Measurements from ENCODE around the gene GADD45B.
A peak's percentile ranks its signal among the peaks of the same experiment; 100 is the strongest.
"Not testable (repeated sequence)": the region's sequence is repeated elsewhere in the genome, so short reads cannot be mapped to it uniquely, and the experiment has no call there.

Gene GADD45B

GRCh38 chr19:2488405-2488941 is 12.5 kb downstream of the GADD45B start:
- DNase-seq (ENCODE audit: low read depth in 2 of 2), result no peak

DNA sequence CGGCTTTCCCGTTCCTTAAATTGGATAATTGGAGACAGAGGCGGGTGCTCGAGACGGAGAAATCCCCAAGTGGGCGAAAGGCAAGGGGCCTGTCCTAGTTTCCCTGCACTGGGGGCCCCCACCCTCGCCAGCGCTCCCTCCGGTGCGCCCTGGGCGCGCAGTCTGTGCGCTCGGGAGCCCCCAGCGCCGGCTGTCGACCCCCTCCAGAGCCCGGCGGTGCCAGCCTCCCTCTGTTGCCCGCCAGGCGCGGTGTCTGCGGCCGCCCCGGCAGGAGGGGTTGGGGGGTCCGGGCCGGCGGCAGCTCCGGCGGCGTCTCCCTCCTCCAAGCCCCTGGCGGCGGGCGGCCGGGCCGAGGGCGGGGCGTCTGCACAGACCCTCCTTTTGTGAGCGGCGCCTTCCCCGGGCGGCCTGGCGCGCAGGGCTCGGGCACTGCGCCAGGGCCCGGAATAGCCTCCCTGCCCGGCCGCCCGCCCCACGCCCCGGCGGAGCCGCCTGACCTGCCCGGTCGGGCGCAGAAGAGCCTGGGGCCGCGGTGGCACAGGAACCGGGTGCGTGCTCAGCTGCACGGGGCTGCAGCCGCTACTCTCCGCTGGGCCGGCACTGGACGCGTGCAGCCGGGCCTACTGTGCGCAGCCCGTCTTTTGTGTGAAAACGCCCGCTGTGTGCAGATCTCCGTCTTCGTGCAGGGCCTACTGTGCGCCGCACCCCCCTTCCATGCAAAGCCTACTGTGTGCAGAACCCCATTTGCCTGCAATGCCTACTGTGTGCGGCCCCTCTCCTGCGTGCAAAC is 13.2 kb downstream of the GADD45B start:
- DNase-seq (ENCODE audit: low read depth in 2 of 2), result no peak

DNA sequence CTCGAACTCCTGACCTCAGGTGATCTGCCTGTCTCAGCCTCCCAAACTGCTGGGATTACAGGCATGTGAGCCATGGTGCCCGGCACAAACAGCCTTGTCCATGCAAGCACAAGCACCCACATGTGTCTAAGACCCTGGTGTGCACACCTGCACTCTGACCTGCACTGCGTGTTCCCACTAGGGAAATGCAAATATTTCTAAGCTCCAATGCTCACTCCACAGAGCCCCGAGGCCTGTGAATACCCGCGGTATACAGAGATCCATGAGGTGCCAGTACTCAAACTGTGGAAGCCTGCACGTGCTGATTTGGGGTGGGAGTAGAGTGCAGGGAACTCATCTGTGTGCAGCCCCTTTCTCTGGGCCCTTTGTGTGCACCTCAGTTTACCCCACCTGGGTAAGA is 14.7 kb downstream of the GADD45B start:
- DNase-seq (ENCODE audit: low read depth in 2 of 2), result no peak

- DNase-seq (ENCODE audit: low read depth in 2 of 2), result no peak
Observed at GRCh38 chr19:2491130-2491801, 15.3 kb downstream of the GADD45B start.

DNA sequence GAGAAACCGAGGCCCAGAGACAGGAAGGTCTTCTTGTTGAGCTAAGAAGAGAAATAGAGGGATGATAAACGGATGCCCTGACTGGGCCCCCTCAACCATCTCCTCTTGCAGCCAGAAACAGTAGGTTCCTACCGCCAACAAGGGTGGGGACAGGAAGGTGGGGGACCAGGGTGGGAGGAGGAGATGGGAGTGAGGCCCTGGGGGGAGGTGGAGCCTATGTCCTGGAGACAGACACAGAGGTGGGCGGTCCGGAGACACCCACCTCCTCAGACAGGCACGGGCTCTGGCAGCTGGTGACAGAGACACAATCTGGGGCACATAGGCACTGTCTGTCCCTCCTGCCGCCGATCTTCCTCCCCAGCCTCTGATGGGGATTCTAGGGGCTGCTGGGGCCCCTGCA is 16.9 kb downstream of the GADD45B start:
- DNase-seq (ENCODE audit: low read depth in 2 of 2), result no peak

- DNase-seq (ENCODE audit: low read depth in 2 of 2), result not testable (repeated sequence)
Observed at GRCh38 chr19:2493448-2493847, 17.5 kb downstream of the GADD45B start.

DNA sequence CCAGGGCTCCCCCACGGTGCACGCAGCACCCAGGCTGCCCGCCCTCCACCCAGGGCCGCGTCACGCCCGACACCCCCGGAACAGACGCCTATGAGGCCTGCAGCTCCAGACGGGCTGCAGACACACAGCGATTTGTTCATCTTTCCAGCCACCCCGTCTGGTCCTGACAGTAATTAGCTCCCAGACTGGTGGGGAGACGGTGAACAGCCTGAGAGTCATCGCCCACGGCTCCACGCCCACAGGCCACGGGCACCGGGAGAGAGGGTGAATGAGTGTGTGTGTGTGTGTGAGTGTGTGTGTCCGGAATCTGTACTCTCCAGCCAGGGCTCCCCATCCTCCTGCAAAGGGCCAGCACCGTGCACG is 18.1 kb downstream of the GADD45B start:
- no peak for DNase-seq (ENCODE audit: low read depth in 2 of 2)

GRCh38 chr19:2494447-2495129 is 18.7 kb downstream of the GADD45B start:
- no peak for DNase-seq (ENCODE audit: low read depth in 2 of 2)

DNA sequence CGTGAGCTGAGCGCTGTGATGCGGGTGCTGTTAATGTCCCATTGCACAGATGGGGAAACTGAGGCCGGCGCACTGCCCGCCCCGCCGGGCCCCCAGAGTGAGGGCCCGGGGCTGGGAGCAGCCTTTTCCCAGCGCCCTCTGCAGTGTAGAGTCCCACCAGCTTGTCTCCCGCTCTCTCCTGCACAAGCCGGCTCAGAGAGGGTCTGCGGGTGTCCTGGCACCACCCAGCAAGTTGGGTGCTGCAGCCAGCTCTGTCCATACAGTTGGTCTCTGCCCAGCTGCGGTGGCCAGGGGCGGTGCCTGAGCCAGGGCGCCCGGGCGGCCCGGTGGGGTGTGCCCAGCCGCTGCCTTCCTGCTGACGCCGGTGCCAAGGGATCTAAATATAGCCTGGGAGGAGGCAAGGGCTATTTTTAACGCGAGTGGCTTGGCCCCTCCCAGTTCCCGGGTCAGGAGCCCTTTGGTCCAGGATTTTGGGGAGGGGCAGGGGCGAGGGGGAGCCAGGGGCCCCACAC is 19.3 kb downstream of the GADD45B start:
- no peak for DNase-seq (ENCODE audit: low read depth in 2 of 2)

GRCh38 chr19:2495651-2496316 is 19.9 kb downstream of the GADD45B start:
- no peak for DNase-seq (ENCODE audit: low read depth in 2 of 2)

DNA sequence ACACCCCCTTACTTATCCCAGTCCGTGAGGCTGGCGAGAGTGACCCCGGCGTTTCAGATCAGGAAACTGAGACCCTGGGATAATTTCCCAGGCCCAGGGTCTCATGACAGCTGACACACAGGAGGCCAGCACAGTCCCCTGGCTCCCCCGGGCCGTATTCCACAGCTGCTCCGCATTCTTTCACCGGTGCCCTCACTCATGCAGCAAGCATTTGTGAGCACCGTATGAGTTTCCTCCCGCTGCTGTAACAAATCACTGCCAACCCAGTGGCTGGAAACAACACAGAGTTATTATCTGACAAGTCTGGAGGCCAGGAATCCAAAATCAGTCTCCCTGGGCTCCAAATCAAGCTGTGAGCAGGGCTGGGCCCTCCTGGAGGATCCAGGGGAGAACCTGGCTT is 21.3 kb downstream of the GADD45B start:
- DNase-seq (ENCODE audit: low read depth in 2 of 2), result no peak

GRCh38 chr19:2500156-2500555 is 24.2 kb downstream of the GADD45B start:
- no peak for DNase-seq (ENCODE audit: low read depth in 2 of 2)

GRCh38 chr19:2500841-2501261 is 24.9 kb downstream of the GADD45B start:
- DNase-seq (ENCODE audit: low read depth in 2 of 2), result no peak

GRCh38 chr19:2503521-2504109 is 27.7 kb downstream of the GADD45B start:
- peak; percentile 49 to 50 for DNase-seq (ENCODE audit: low read depth in 2 of 2)

- not testable (repeated sequence) for DNase-seq (ENCODE audit: low read depth in 2 of 2)
Observed at GRCh38 chr19:2506656-2507055, 30.7 kb downstream of the GADD45B start.

DNA sequence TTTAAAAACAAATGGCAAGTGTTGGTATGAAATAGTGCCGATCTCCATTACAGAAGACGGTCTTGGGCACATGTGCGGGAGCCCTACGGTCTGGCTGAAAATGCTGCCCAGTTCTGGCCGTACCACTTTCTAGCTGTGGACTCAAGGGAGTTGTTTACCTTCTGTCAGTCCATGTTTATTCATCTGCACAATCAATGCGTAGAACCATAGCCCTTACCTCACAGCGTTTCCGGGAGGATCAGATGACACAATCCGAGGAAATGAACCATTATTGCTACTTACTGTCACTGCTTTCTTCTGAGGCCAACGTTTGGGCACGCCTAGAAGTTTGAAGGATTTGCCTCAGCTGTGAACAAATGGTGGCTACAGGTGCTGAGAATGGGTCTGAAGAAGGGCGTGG is 31.2 kb downstream of the GADD45B start:
- no peak for DNase-seq (ENCODE audit: low read depth in 2 of 2)

DNA sequence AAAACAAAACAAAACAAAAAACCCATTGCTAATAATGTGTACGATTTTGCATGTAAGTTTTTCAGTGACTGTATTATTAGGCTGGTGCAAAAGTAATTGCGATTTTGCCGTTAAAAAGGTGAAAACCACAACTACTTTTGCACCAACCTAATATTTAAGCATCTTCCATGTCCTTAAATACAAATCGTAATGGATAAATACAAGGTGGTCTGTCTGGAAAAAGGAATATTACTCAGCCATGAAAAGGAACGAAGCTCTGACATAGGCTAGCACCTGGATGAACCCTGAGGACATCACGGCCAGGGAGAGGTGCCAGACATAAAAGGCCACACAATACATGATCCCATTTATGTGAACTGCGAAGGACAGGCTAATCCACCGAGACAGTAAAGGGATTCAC is 33.2 kb downstream of the GADD45B start:
- DNase-seq (ENCODE audit: low read depth in 2 of 2), result no peak

DNA sequence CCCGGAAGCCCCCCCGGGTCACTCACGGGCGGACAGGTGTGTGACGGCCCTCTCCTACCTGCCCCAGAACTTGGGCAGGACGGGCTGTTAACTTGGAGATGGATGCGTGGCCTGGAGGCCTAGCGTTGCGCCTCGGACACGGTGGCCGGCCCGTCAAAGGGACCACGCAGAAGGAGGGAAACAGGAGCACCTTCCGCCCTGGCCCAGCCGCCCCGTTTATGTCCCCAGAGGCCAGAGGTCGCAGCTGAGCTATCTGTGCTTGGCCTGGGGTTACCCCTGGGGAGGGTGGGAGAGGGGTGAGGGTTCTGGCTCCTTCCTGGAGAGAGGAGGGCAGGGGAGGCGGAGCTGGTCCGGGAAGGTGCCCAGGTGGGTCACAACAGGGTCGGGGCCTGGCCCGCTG is 35.6 kb downstream of the GADD45B start:
- no peak for DNase-seq (ENCODE audit: low read depth in 2 of 2)

- DNase-seq (ENCODE audit: low read depth in 2 of 2), result no peak
Observed at GRCh38 chr19:2511991-2512390, 36.1 kb downstream of the GADD45B start.

DNA sequence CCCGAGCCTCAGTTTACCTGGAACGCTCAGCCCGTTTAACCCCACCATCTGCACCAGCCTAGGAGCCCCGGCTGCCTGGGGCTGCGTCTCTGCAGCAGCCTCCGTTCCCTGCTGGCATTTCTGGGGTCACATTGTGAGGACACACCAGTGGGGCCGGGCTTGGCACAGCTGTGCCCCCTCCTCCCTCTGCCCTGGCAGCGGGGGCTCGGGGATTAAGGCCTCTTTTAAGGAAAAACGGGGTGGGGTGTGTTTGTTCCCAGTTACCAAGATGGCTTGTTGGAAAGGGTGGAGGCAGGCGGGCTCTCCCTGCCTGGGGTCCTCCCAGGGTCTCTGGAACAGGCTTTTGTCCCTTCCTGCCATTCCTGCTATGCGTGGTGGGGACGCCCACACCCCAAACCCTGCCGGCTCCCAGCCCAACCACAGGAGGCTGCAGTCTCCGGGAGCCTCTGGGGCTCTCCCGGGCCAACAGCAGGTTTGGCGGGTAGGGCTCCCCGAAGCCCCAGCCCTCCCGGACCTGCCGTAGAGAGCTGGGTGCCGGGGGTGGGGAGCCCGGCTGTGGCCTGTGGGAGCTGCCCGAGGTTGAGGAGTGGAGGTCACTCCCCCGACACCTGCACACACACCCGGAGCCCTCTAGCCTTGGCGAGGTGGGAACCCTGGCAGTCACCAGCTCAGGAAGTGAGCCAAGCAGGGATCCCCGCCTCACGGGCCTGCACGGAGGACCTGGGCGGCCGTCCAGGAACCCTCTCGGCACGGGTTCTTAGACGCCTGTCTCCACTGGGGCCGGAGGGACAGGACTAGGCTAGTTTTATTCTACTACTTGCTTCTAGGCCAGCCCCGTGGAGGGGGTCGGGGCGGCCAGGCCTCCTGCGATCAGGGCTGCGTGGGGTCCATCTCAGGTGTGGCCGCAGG is 36.9 kb downstream of the GADD45B start:
- no peak for DNase-seq (ENCODE audit: low read depth in 2 of 2)
